ENCODE measurements around the gene SASH3.

DNA sequence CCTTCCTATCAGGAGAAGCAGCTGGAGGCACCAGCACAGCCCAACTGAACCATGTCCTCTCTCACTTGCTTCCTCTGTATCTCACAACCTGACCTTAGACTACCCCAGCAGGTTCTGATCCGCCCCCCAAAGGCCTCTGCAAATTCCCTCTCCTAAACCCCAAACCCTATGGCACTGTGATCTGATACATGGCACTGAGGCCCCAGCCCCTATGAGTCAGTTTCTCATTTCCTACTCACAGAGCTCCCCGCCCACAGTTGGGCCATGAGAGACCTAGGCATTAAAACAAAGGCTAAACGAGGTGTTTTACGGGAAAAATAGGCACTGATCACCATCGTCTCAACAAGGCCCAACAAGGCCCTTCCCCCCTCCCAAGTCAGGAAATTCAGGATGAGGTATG is 19.1 kb downstream of the SASH3 start:
- TF ChIP-seq POLR2A (IDR thresholded peaks at IDR 0.05; ENCODE audit: low read depth, low read length) = no peak; the same call in 1 of the 2 replicates
- TF ChIP-seq POLR2AphosphoS5 (IDR thresholded peaks at IDR 0.05; ENCODE audit: low read depth, low read length) = no peak
- TF ChIP-seq SPI1 (IDR thresholded peaks at IDR 0.05; ENCODE audit: low read depth, low read length) = no peak
